Keratinocyte (primary cell): ENCODE measurements around the gene RPL35A.

Experiments used
- EZH2 ChIP-seq: IDR thresholded peaks from one replicate; pipeline ENCODE4 v1.6.1; 2012; ENCODE audit warnings: inconsistent platforms, mild to moderate bottlenecking, low read length, moderate library complexity
- TF ChIP-seq, protein P1 (sequence below), 3 experiments: IDR thresholded peaks in 1 of 3; conservative IDR thresholded peaks in 1 of 3; optimal IDR thresholded peaks in 1 of 3; 2 replicates in 2 of 3; 3 replicates in 1 of 3; pipeline versions ENCODE3 to v1.5.1; 2011; ENCODE audit warnings: low read length in 3 of 3, mild to moderate bottlenecking in 3 of 3, moderate library complexity in 2 of 3, control low read depth in 1 of 3, inconsistent platforms in 1 of 3; ENCODE audit not compliant: insufficient read depth in 2 of 3; ENCODE audit errors: extremely low read depth in 1 of 3

DNA sequence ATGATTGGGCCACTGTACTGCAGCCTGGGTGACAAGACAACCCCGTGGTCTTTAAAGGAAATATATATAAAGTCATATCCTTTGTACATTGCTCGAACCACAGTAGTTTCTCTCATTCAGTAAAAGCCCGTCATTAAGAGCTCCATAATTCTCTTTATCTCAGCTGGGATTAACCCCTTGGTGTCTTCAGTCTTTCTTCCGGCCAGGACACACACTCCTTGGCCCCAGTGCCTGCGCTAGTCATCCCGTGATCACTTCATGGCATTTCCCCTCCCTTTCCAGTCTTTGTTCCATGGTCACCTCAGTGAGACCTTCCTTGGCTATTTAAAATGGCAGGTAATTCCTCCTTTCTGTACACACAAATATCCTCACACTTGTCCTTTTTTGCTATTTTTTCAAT lies 3.3 kb downstream of the RPL35A start:
- TF ChIP-seq, protein P1, sequence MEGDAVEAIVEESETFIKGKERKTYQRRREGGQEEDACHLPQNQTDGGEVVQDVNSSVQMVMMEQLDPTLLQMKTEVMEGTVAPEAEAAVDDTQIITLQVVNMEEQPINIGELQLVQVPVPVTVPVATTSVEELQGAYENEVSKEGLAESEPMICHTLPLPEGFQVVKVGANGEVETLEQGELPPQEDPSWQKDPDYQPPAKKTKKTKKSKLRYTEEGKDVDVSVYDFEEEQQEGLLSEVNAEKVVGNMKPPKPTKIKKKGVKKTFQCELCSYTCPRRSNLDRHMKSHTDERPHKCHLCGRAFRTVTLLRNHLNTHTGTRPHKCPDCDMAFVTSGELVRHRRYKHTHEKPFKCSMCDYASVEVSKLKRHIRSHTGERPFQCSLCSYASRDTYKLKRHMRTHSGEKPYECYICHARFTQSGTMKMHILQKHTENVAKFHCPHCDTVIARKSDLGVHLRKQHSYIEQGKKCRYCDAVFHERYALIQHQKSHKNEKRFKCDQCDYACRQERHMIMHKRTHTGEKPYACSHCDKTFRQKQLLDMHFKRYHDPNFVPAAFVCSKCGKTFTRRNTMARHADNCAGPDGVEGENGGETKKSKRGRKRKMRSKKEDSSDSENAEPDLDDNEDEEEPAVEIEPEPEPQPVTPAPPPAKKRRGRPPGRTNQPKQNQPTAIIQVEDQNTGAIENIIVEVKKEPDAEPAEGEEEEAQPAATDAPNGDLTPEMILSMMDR (optimal IDR thresholded peaks at IDR 0.05 in 1 of 3, IDR thresholded peaks at IDR 0.05 in 1 of 3, conservative IDR thresholded peaks at IDR 0.05 in 1 of 3; ENCODE audit: extremely low read depth in 1 of 3, insufficient read depth in 2 of 3, low read length in 3 of 3) = no peak
- no peak for TF ChIP-seq EZH2
